ENCODE measurements around the gene SURF4. TPM values are rescaled to one million over a fixed set of nuclear protein-coding genes. Genes with fewer than 3 reads are reported as not detected.

The SURF4 gene
- total RNA-seq (100 to 1,000 TPM; 150 to 151 TPM), polyA plus RNA-seq (ENCODE audit: insufficient read depth, low read depth, low replicate concordance) (163 TPM)
- long read RNA-seq, donor 1, transcript SURF4-202 (6 exons, 2,984 nt): major isoform, 80 of 89 reads
- long read RNA-seq, donor 1, partial matches to known transcripts: 8 of 89 reads
- long read RNA-seq, donor 1, other reads (novel, unspliced or antisense): 0 of 89 reads
- long read RNA-seq, donor 2, transcript SURF4-202 (6 exons, 2,984 nt): major isoform, 54 of 55 reads
- long read RNA-seq, donor 2, partial matches to known transcripts: 0 of 55 reads
- long read RNA-seq, donor 2, other reads (novel, unspliced or antisense): 0 of 55 reads

GRCh38 chr9:133375724-133376654 lies at the start of gene SURF4, which contains the start of gene STKLD1:
Gene SURF4 (minus strand): TSS chr9:133376060. CDS start chr9:133375969, 91 bp downstream.
Gene STKLD1 (plus strand): TSS chr9:133376366. CDS start chr9:133376474, 108 bp downstream.
- intact Hi-C loops (cut with DNase I; ENCODE audit: low total_unique reads): no loop called here
- peaks cover 22% of the 10 kb centered on the region for H3K4me1 ChIP-seq

GRCh38 chr9:133425049-133425632 lies 49.3 kb upstream of the SURF4 start:
- TF ChIP-seq, protein P1, sequence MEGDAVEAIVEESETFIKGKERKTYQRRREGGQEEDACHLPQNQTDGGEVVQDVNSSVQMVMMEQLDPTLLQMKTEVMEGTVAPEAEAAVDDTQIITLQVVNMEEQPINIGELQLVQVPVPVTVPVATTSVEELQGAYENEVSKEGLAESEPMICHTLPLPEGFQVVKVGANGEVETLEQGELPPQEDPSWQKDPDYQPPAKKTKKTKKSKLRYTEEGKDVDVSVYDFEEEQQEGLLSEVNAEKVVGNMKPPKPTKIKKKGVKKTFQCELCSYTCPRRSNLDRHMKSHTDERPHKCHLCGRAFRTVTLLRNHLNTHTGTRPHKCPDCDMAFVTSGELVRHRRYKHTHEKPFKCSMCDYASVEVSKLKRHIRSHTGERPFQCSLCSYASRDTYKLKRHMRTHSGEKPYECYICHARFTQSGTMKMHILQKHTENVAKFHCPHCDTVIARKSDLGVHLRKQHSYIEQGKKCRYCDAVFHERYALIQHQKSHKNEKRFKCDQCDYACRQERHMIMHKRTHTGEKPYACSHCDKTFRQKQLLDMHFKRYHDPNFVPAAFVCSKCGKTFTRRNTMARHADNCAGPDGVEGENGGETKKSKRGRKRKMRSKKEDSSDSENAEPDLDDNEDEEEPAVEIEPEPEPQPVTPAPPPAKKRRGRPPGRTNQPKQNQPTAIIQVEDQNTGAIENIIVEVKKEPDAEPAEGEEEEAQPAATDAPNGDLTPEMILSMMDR (IDR thresholded peaks at IDR 0.05): no peak
- TF ChIP-seq POLR2A (IDR thresholded peaks at IDR 0.05): no peak
- H3K36me3 ChIP-seq (ENCODE audit: low read depth, missing control alignments): no peaks in the 10 kb centered on the region
- no peak overlapping the region for H3K4me3 ChIP-seq
- no peaks in the 10 kb centered on the region for H3K27me3 ChIP-seq
- 91 to 97% methylated on average over 13 to 22 of the region's 22 CpGs for WGBS, 2 donors
- no peaks in the 10 kb centered on the region for H3K9me3 ChIP-seq
- intact Hi-C loops (cut with DNase I; ENCODE audit: low total_unique reads): no loop called here
- no peak overlapping the region for H3K27ac ChIP-seq
- no peaks in the 10 kb centered on the region for H3K4me1 ChIP-seq
- DNase-seq: no peak

More at GRCh38 chr9:133375724-133376654, at the start of gene SURF4, which contains the start of gene STKLD1:
- H3K36me3 ChIP-seq (ENCODE audit: low read depth, missing control alignments): no peaks in the 10 kb centered on the region
- H3K27ac ChIP-seq: peak within 1 kb of the TSS; percentile 89 to 91
- H3K4me3 ChIP-seq: peak within 1 kb of the TSS; percentile 86 to 98
- 0 to 1% methylated on average over 17 to 62 of the region's 120 CpGs for WGBS, 2 donors
- TF ChIP-seq, protein P1 (IDR thresholded peaks at IDR 0.05): peak in 1 of 3 experiments; percentile 23
- TF ChIP-seq POLR2A (IDR thresholded peaks at IDR 0.05): peak; percentile 67
- no peaks in the 10 kb centered on the region for H3K27me3 ChIP-seq
- DNase-seq: peak; percentile 98
- no peaks in the 10 kb centered on the region for H3K9me3 ChIP-seq

DNA sequence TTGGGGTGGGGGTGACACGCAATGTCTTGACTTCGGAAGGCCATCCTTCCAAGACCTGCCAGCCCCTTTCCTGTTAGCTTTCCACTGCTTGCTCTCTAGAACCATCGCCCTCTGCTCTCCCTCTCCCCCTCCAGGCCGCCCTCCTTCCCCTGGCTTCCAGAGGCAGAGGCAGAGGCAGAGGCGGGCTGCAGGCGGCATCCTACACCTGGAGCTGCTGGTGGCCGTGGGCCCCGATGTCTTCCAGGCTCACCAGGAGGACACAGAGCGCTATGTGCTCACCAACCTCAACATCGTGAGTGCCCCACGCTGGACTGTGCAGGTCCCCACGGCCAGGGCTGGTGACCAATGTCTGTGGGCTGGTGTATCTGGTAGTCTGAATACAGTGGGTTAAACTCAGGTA lies 48.3 kb upstream of the SURF4 start:
- no peak for DNase-seq
- Histone ChIP-seq H3K27ac (no peak overlapping the region), H3K27me3 (no peaks in the 10 kb centered on the region), H3K4me1 (no peaks in the 10 kb centered on the region), H3K36me3 (ENCODE audit: low read depth, missing control alignments) (no peaks in the 10 kb centered on the region), H3K9me3 (no peaks in the 10 kb centered on the region), H3K4me3 (no peak overlapping the region)
- WGBS, 2 donors: 93 to 95% methylated on average over 12 of the region's 12 CpGs
- intact Hi-C loops (cut with DNase I; ENCODE audit: low total_unique reads): no loop called here
- TF ChIP-seq POLR2A (IDR thresholded peaks at IDR 0.05): no peak
- TF ChIP-seq, protein P1 (IDR thresholded peaks at IDR 0.05): no peak

- Histone ChIP-seq H3K4me3 (no peak overlapping the region), H3K9me3 (no peaks in the 10 kb centered on the region), H3K27me3 (no peaks in the 10 kb centered on the region), H3K36me3 (ENCODE audit: low read depth, missing control alignments) (no peaks in the 10 kb centered on the region), H3K27ac (no peak overlapping the region), H3K4me1 (no peaks in the 10 kb centered on the region)
- intact Hi-C loops (cut with DNase I; ENCODE audit: low total_unique reads): no loop called here
- TF ChIP-seq POLR2A (IDR thresholded peaks at IDR 0.05): no peak
- TF ChIP-seq, protein P1 (IDR thresholded peaks at IDR 0.05): no peak
- 61 to 64% methylated on average over 3 of the region's 3 CpGs for WGBS, 2 donors
- no peak for DNase-seq
Measured at GRCh38 chr9:133423216-133423615, 47.4 kb upstream of the SURF4 start.
